KMS-11 (cell line): ENCODE results near the gene CDK14.

Source experiments
- H2AFZ ChIP-seq: fragments of 200-600 bp; sonication (generic); 2 replicates; pipeline ENCODE4 v1.6.1; 2016; ENCODE audit warnings: antibody characterized with exemption, mixed run types, low read depth
- H3K27ac ChIP-seq: fragments of 200-600 bp; sonication (generic); 2 replicates; pipeline ENCODE4 v1.6.1; 2016; ENCODE audit warnings: mild to moderate bottlenecking, mixed run types
- H3K27me3 ChIP-seq: fragments of 200-600 bp; sonication (generic); 2 replicates; pipeline ENCODE4 v1.6.1; 2017; ENCODE audit warnings: mild to moderate bottlenecking, low read depth, mixed run types, moderate library complexity; ENCODE audit not compliant: insufficient read depth
- H3K36me3 ChIP-seq: fragments of 200-600 bp; sonication (generic); 2 replicates; pipeline ENCODE4 v1.6.1; 2017; ENCODE audit warnings: mild to moderate bottlenecking, mixed run types; ENCODE audit not compliant: insufficient read depth
- H3K4me1 ChIP-seq: fragments of 200-600 bp; sonication (generic); 2 replicates; pipeline ENCODE4 v1.6.1; 2016; ENCODE audit warnings: mild to moderate bottlenecking, low read depth, mixed run types; ENCODE audit not compliant: poor library complexity, severe bottlenecking
- H3K4me2 ChIP-seq: fragments of 200-600 bp; sonication (generic); 2 replicates; pipeline ENCODE4 v1.7.0; 2016; ENCODE audit warnings: mild to moderate bottlenecking, mixed run types
- H3K4me3 ChIP-seq: fragments of 200-600 bp; sonication (generic); IDR thresholded peaks from 2 replicates; pipeline ENCODE4 v1.6.1; 2017; ENCODE audit warnings: low read depth, low read length, mixed read lengths; ENCODE audit not compliant: insufficient read depth
- H3K79me2 ChIP-seq: fragments of 200-600 bp; sonication (generic); 2 replicates; pipeline ENCODE4 v1.6.1; 2016; ENCODE audit warnings: low read depth, mixed run types; ENCODE audit not compliant: insufficient read depth
- H3K9ac ChIP-seq: fragments of 200-600 bp; sonication (generic); 2 replicates; pipeline ENCODE4 v1.6.1; 2016; ENCODE audit warnings: mild to moderate bottlenecking, mixed run types
- H4K20me1 ChIP-seq: fragments of 200-600 bp; sonication (generic); 2 replicates; pipeline ENCODE4 v1.6.1; 2016; ENCODE audit warnings: mild to moderate bottlenecking, mixed run types; ENCODE audit not compliant: insufficient read depth
- TF ChIP-seq, protein P1 (sequence below): fragments of 200-600 bp; sonication (generic); conservative IDR thresholded peaks from 2 replicates; pipeline ENCODE4 v1.6.1; 2017; ENCODE audit warnings: low read depth, mild to moderate bottlenecking, antibody characterized with exemption, low read length, moderate library complexity, mixed read lengths

CDK14 gene

DNA sequence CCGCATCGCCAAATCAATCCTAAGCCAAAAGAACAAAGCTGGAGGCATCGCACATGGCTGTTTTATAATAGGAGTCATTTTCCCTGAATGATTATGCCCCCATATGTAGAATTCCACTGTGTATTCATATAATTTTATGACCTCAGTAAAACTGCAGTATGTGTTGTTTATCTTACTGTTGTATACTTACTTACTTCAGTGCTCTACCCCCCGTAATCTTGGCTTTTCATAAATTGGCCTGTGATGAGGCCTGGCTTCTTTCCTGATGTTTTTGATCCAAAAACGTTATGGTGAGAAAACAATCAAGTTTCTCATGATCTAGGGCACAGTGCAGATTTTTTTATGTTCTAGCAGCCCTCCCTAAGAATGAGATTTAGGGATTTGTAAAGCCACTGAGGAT, 361.8 kb downstream of the CDK14 start:
- Histone ChIP-seq H3K4me2 (no peak overlapping the region), H3K36me3 (peaks cover 3% of the 10 kb centered on the region; the same call in 1 of the 2 replicates), H2AFZ (no peak overlapping the region), H3K27me3 (no peaks in the 10 kb centered on the region), H3K9ac (no peak overlapping the region), H3K4me1 (peaks cover 42% of the 10 kb centered on the region), H3K27ac (no peak overlapping the region), H3K79me2 (peaks cover 14% of the 10 kb centered on the region; the same call in 1 of the 2 replicates), H3K4me3 (no peak overlapping the region), H4K20me1 (no peaks in the 10 kb centered on the region)
- TF ChIP-seq, protein P1, sequence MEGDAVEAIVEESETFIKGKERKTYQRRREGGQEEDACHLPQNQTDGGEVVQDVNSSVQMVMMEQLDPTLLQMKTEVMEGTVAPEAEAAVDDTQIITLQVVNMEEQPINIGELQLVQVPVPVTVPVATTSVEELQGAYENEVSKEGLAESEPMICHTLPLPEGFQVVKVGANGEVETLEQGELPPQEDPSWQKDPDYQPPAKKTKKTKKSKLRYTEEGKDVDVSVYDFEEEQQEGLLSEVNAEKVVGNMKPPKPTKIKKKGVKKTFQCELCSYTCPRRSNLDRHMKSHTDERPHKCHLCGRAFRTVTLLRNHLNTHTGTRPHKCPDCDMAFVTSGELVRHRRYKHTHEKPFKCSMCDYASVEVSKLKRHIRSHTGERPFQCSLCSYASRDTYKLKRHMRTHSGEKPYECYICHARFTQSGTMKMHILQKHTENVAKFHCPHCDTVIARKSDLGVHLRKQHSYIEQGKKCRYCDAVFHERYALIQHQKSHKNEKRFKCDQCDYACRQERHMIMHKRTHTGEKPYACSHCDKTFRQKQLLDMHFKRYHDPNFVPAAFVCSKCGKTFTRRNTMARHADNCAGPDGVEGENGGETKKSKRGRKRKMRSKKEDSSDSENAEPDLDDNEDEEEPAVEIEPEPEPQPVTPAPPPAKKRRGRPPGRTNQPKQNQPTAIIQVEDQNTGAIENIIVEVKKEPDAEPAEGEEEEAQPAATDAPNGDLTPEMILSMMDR: no peak

DNA sequence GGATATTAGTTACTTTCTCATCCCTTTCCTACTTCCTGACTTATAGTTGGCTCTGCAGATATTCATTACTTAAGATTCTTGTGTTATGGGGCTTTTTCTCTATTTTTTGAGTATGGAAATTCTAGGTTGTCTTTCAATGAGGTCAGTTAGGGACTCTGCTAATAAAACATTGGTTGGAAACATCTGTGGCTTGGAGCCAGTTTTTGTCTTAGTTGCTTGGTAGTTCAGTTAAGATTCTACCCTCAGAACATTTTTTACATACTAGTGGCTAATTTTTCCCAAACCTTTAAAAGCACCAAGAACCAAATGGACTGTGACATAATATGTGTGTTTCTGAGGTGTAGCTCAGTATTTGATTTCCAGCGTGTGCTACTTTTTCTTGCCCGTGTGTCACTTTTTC, 362.5 kb downstream of the CDK14 start:
- Histone ChIP-seq H3K4me3 (no peak overlapping the region), H3K4me1 (peaks cover 34% of the 10 kb centered on the region), H3K4me2 (no peak overlapping the region), H3K27me3 (no peaks in the 10 kb centered on the region), H3K27ac (no peak overlapping the region), H3K79me2 (peaks cover 10% of the 10 kb centered on the region; the same call in 1 of the 2 replicates), H3K36me3 (peaks cover 3% of the 10 kb centered on the region; the same call in 1 of the 2 replicates), H4K20me1 (no peaks in the 10 kb centered on the region), H2AFZ (no peak overlapping the region), H3K9ac (no peak overlapping the region)
- TF ChIP-seq, protein P1: no peak

DNA sequence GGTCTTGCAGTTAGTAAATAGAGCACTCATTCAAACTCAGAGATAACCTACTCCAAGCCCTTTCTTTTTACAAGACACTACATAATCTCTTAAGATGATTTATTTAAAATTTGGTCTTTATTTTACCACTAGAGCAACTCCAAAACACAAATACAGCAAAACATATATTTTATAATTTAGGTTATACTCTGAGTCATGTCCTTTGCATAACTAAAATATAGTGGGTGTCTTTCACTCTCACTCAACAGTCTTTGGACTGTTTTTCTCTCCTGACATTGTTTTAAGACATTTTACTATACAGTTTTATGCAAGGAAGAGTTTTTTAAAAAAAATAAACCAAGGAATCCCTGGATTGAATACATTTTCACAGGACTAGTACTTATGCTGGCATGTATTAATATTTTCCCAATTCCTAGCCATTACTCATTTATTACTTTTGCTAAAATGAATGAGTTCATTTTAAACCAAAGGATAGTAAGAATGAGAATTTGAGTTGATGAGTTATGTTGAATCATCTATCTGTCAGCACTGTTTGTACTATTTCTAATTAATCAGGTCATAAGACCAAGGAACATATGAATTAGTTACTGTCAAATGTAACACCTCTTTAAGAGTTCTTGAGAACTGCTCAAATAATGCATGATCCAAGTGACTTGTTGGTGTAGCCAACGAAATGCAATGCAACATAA, 365.1 kb downstream of the CDK14 start:
- Histone ChIP-seq H3K36me3 (no peaks in the 10 kb centered on the region), H3K4me3 (no peak overlapping the region), H3K27me3 (no peaks in the 10 kb centered on the region), H2AFZ (no peak overlapping the region), H3K4me2 (no peak overlapping the region), H3K9ac (no peak overlapping the region), H3K27ac (no peak overlapping the region), H3K4me1 (peaks cover 12% of the 10 kb centered on the region), H3K79me2 (0 out of 2 replicates have a peak, but pooled peaks cover 6% of the 10 kb centered on the region), H4K20me1 (no peaks in the 10 kb centered on the region)
- TF ChIP-seq, protein P1: no peak

DNA sequence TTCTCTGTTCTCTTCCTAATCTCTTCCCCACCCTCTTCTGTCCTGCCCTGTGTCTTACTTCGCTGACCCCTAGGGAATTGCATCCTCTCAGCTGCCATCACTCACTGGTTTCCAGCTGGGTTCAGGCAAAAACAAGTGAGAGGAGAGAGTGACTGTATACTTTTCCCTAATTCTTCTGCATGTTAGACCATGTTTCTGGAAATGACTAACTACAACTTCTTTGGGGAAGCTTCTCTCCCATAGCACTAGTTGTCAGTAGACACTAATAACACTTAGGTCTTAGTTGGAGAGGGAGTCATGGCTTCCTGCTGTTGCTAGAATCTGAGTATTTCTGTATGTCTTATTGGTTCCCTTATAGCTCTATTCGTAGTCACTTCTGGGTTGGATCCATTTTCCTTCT, 369.1 kb downstream of the CDK14 start:
- Histone ChIP-seq H3K36me3 (no peaks in the 10 kb centered on the region), H3K27me3 (no peaks in the 10 kb centered on the region), H3K4me1 (no peaks in the 10 kb centered on the region), H3K4me2 (no peak overlapping the region), H2AFZ (no peak overlapping the region), H4K20me1 (no peaks in the 10 kb centered on the region), H3K27ac (no peak overlapping the region), H3K79me2 (no peaks in the 10 kb centered on the region), H3K9ac (no peak overlapping the region), H3K4me3 (no peak overlapping the region)
- TF ChIP-seq, protein P1: no peak
